ENCODE data around the gene CATSPER3. TPM values are rescaled to one million over a fixed set of nuclear protein-coding genes. Genes with fewer than 3 reads are reported as not detected.
A peak's percentile ranks its signal among the peaks of the same experiment; 100 is the strongest.

Gene CATSPER3
- total RNA-seq, 1 experiment from 2014 or later, result 0.37 TPM

- Mint-ChIP-seq H3K4me3 (no peak overlapping the region), H3K27me3 (ENCODE audit: low read depth) (peaks cover 14% of the 10 kb centered on the region), H3K9me3 (peaks cover 53% of the 10 kb centered on the region), H3K36me3 (peaks cover 43% of the 10 kb centered on the region), H3K27ac (no peak overlapping the region), H3K4me1 (no peaks in the 10 kb centered on the region)
- POLR2A ChIA-PET, result no interaction called here
- CTCF ChIA-PET, result no interaction called here
- ATAC-seq, result no peak
- DNase-seq (ENCODE audit: low spot score), result no peak
- peak; percentile 64; the same call in 1 of the 2 replicates for TF ChIP-seq GABPB1 (CRISPR knock-in tag; IDR thresholded peaks at IDR 0.05)
- no peak for TF ChIP-seq ATF3 (CRISPR knock-in tag; conservative IDR thresholded peaks at IDR 0.05)
Observed at GRCh38 chr5:134975078-134975715, 7.5 kb downstream of the CATSPER3 start.

GRCh38 chr5:134975843-134976242 is 8.1 kb downstream of the CATSPER3 start:
- no peaks in the 10 kb centered on the region for H3K4me1 Mint-ChIP-seq
- POLR2A ChIA-PET, result no interaction called here
- H3K4me3 Mint-ChIP-seq, result no peak overlapping the region
- ATAC-seq (no peak), DNase-seq (ENCODE audit: low spot score) (no peak)
- CTCF ChIA-PET, result no interaction called here
- H3K27me3 Mint-ChIP-seq (ENCODE audit: low read depth), result peaks cover 14% of the 10 kb centered on the region
- H3K9me3 Mint-ChIP-seq, result peaks cover 57% of the 10 kb centered on the region
- no peak overlapping the region for H3K27ac Mint-ChIP-seq
- peaks cover 43% of the 10 kb centered on the region for H3K36me3 Mint-ChIP-seq
- TF ChIP-seq ARID4B (CRISPR knock-in tag; IDR thresholded peaks at IDR 0.05; ENCODE audit: borderline replicate concordance), result no peak
- TF ChIP-seq PRDM15 (CRISPR knock-in tag; IDR thresholded peaks at IDR 0.05), result no peak
- no peak for TF ChIP-seq SMAD4 (CRISPR knock-in tag; IDR thresholded peaks at IDR 0.05)
- TF ChIP-seq NR1H2 (CRISPR knock-in tag; IDR thresholded peaks at IDR 0.05), result no peak
- no peak for TF ChIP-seq PREB (CRISPR knock-in tag; IDR thresholded peaks at IDR 0.05; ENCODE audit: borderline replicate concordance)
- no peak for TF ChIP-seq AR (CRISPR knock-in tag; IDR thresholded peaks at IDR 0.05)
- no peak for TF ChIP-seq NFATC4 (CRISPR knock-in tag; IDR thresholded peaks at IDR 0.05)
- no peak for TF ChIP-seq TCF7 (CRISPR knock-in tag; IDR thresholded peaks at IDR 0.05; ENCODE audit: low read depth)
- no peak for TF ChIP-seq CBFB (CRISPR knock-in tag; IDR thresholded peaks at IDR 0.05; ENCODE audit: low read depth)
- TF ChIP-seq NR2C2 (CRISPR knock-in tag; IDR thresholded peaks at IDR 0.05), result no peak
- TF ChIP-seq SP1 (CRISPR knock-in tag; conservative IDR thresholded peaks at IDR 0.05), result no peak
- TF ChIP-seq ZBTB43 (CRISPR knock-in tag; IDR thresholded peaks at IDR 0.05), result no peak
- TF ChIP-seq RELA (CRISPR knock-in tag; IDR thresholded peaks at IDR 0.05; ENCODE audit: borderline replicate concordance), result no peak
- TF ChIP-seq ZNF281 (CRISPR knock-in tag; IDR thresholded peaks at IDR 0.05), result no peak

Data from WTC11 (cell line).